GM21526 (cell line): Measurements from ENCODE around the gene RNF14.

Experiments used
- ATAC-seq: cut with Tn5 transposase; IDR thresholded peaks from one replicate; pipeline ENCODE4 v1.9.1; 2021; ENCODE audit warnings: moderate library complexity; ENCODE audit not compliant: unreplicated experiment, low FRiP score

RNF14 gene

GRCh38 chr5:141973871-141974595 lies 5.1 kb downstream of the RNF14 start:
- no peak for ATAC-seq

- ATAC-seq: no peak
These were observed 7.3 kb downstream of the RNF14 start for GRCh38 chr5:141976176-141976575.

- no peak for ATAC-seq
These were observed 9.5 kb downstream of the RNF14 start for GRCh38 chr5:141978389-141978788.

- no peak for ATAC-seq
These were observed 13.7 kb downstream of the RNF14 start for GRCh38 chr5:141982626-141983025.

- no peak for ATAC-seq
These were observed 17.2 kb downstream of the RNF14 start for GRCh38 chr5:141986072-141986471.

- no peak for ATAC-seq
These were observed 20.8 kb downstream of the RNF14 start for GRCh38 chr5:141989720-141990119.

GRCh38 chr5:141992349-141992963 lies 23.6 kb downstream of the RNF14 start:
- no peak for ATAC-seq

GRCh38 chr5:141994511-141995136 lies 25.7 kb downstream of the RNF14 start:
- no peak for ATAC-seq

- ATAC-seq: no peak
These were observed 26.8 kb downstream of the RNF14 start for GRCh38 chr5:141995656-141996055.

GRCh38 chr5:141997358-141997960 lies 28.6 kb downstream of the RNF14 start:
- ATAC-seq: no peak

GRCh38 chr5:142000173-142000572 lies 31.3 kb downstream of the RNF14 start:
- ATAC-seq: no peak

- ATAC-seq: no peak
These were observed 32.0 kb downstream of the RNF14 start for GRCh38 chr5:142000704-142001484.

GRCh38 chr5:142003266-142003800 lies 34.4 kb downstream of the RNF14 start:
- no peak for ATAC-seq

GRCh38 chr5:142006363-142007236 lies 37.7 kb downstream of the RNF14 start:
- no peak for ATAC-seq

GRCh38 chr5:142007237-142007544 lies 38.3 kb downstream of the RNF14 start:
- no peak for ATAC-seq

- ATAC-seq: no peak
These were observed 39.9 kb downstream of the RNF14 start for GRCh38 chr5:142008813-142009212.

- no peak for ATAC-seq
These were observed 41.0 kb downstream of the RNF14 start for GRCh38 chr5:142009886-142010285.

GRCh38 chr5:142011572-142012185 lies 42.8 kb downstream of the RNF14 start:
- ATAC-seq: no peak

- no peak for ATAC-seq
These were observed 43.4 kb downstream of the RNF14 start for GRCh38 chr5:142012186-142012785.
